K562 (cell line): ENCODE data around the gene IDH3G. TPM values are rescaled to one million over a fixed set of nuclear protein-coding genes. Genes with fewer than 3 reads are reported as not detected.
A peak's percentile ranks its signal among the peaks of the same experiment; 100 is the strongest.

Source experiments
- ARID2 ChIP-seq: fragments of 450-650 bp; IDR thresholded peaks from 2 replicates; pipeline ENCODE4 v1.6.1; 2017; ENCODE audit warnings: antibody characterized with exemption, mild to moderate bottlenecking
- EHMT2 ChIP-seq: fragments of 450-650 bp; IDR thresholded peaks from 2 replicates; pipeline ENCODE4 v1.6.1; 2018; ENCODE audit warnings: antibody characterized with exemption
- ESRRB ChIP-seq: fragments of 250-450 bp; sonication (Bioruptor Pico); IDR thresholded peaks from 2 replicates; pipeline ENCODE4 v1.5.0; 2020; ENCODE audit warnings: mild to moderate bottlenecking, moderate library complexity, borderline replicate concordance
- HSF4 ChIP-seq: fragments of 250-450 bp; sonication (Bioruptor Pico); IDR thresholded peaks from 2 replicates; pipeline ENCODE4 v2.1.2; 2022; ENCODE audit warnings: mild to moderate bottlenecking, moderate library complexity, borderline replicate concordance
- KLF6 ChIP-seq: fragments of 250-450 bp; sonication (Bioruptor Pico); IDR thresholded peaks from 2 replicates; pipeline ENCODE4 v1.4.0; 2020; ENCODE audit warnings: mild to moderate bottlenecking, moderate library complexity, borderline replicate concordance
- MAZ ChIP-seq, 2 experiments: fragments of 450-650 bp in 1 of 2; sonication (generic) in 1 of 2; formaldehyde crosslinking; IDR thresholded peaks in 1 of 2; conservative IDR thresholded peaks in 1 of 2; 2 replicates each; pipeline versions ENCODE4 v1.4.0 to v1.5.0; 2020; ENCODE audit warnings: mild to moderate bottlenecking in 1 of 2, missing genetic modification reagents in 1 of 2
- MBD2 ChIP-seq: sonication (generic); IDR thresholded peaks from 2 replicates; pipeline ENCODE4 v1.6.1; 2016; ENCODE audit warnings: low read depth, borderline replicate concordance
- MEF2D ChIP-seq: conservative IDR thresholded peaks from 2 replicates; pipeline ENCODE4 v1.6.1; 2016; ENCODE audit warnings: low read depth, missing genetic modification characterization, missing compliant biosample characterization
- RBM25 ChIP-seq: fragments of 200-400 bp; formaldehyde crosslinking; IDR thresholded peaks from 2 replicates; pipeline ENCODE4 v1.6.1; 2018; ENCODE audit warnings: low read length, low read depth, moderate library complexity; ENCODE audit not compliant: severe bottlenecking
- STAG1 ChIP-seq: sonication (generic); formaldehyde crosslinking; IDR thresholded peaks from 2 replicates; pipeline ENCODE4 v1.5.0; 2020; ENCODE audit warnings: missing genetic modification reagents, borderline replicate concordance
- STAT5B ChIP-seq: fragments of 250-450 bp; sonication (Bioruptor Pico); IDR thresholded peaks from 2 replicates; pipeline ENCODE4 v1.8.0; 2021; ENCODE audit warnings: mild to moderate bottlenecking, inconsistent platforms
- YBX1 ChIP-seq: fragments of 450-650 bp; IDR thresholded peaks from 2 replicates; pipeline ENCODE4 v1.7.1; 2016; ENCODE audit warnings: mild to moderate bottlenecking
- ZNF121 ChIP-seq: sonication (generic); formaldehyde crosslinking; conservative IDR thresholded peaks from 2 replicates; pipeline ENCODE4 v1.8.0; 2022; ENCODE audit warnings: missing genetic modification reagents
- ZNF224 ChIP-seq: sonication (generic); formaldehyde crosslinking; IDR thresholded peaks from 2 replicates; pipeline ENCODE4 v1.8.0; 2022; ENCODE audit warnings: mild to moderate bottlenecking, missing genetic modification reagents
- ZNF436 ChIP-seq: fragments of 250-450, 450-650 bp; sonication (Bioruptor Pico); formaldehyde crosslinking; IDR thresholded peaks from 2 replicates; pipeline ENCODE4 v1.7.0; 2020; ENCODE audit warnings: mild to moderate bottlenecking
- ZNF707 ChIP-seq: fragments of 250-450 bp; sonication (Bioruptor Pico); conservative IDR thresholded peaks from 2 replicates; pipeline ENCODE4 v1.8.0; 2022; ENCODE audit warnings: inconsistent platforms, mild to moderate bottlenecking, moderate library complexity
- ZNF766 ChIP-seq: fragments of 200-800 bp; sonication (Bioruptor generic); conservative IDR thresholded peaks from 2 replicates; pipeline ENCODE4 v1.6.1; 2016; ENCODE audit warnings: missing genetic modification characterization, missing compliant biosample characterization
- polyA plus RNA-seq, 8 experiments: library from polyadenylated mRNA; depleted of rRNA in 4 of 8; stranded (reverse) in 5 of 8; unstranded in 3 of 8; fragments of >200 nt; fragmentation: Nextera tagmentation in 2 of 8; fragmentation: Illumina TruSeq in 1 of 8; extraction: Ambion mirVana in 2 of 8; extraction: Trizol in 1 of 8; gene quantifications; 2 replicates each; pipeline versions ENCODE4 v1.2.1 to v1.2.3, GENCODE V29; 2011 to 2014; ENCODE audit warnings: inconsistent platforms in 1 of 8, missing spikeins in 1 of 8
- total RNA-seq, 7 experiments: library from RNA; depleted of rRNA in 6 of 7; stranded (reverse); fragments of >200 nt in 6 of 7; fragmentation: Illumina TruSeq in 2 of 7; extraction: Trizol in 2 of 7; gene quantifications; 2 replicates each; pipeline versions ENCODE4 v1.2.1 to v1.2.3, GENCODE V29; 2011 to 2021; ENCODE audit warnings: low replicate concordance in 1 of 7
- TF ChIP-seq, protein P1 (sequence below): sonication (generic); formaldehyde crosslinking; IDR thresholded peaks from 2 replicates; pipeline ENCODE4 v1.8.0; 2022; ENCODE audit warnings: missing genetic modification reagents, mild to moderate bottlenecking, borderline replicate concordance
- TF ChIP-seq, protein P2 (sequence below): sonication (generic); formaldehyde crosslinking; IDR thresholded peaks from 2 replicates; pipeline ENCODE4 v1.8.1; 2023; ENCODE audit warnings: mild to moderate bottlenecking, missing genetic modification reagents, moderate library complexity
- TF ChIP-seq, protein P3 (sequence below): sonication (generic); formaldehyde crosslinking; IDR thresholded peaks from 2 replicates; pipeline ENCODE4 v1.8.0; 2023; ENCODE audit warnings: mild to moderate bottlenecking, missing genetic modification reagents

The IDH3G gene
- total and polyA plus RNA-seq, 9 of the 15 experiments (the other 6 are each of a cell fraction or from before 2014, with no cell fraction given): 24.3 to 72.5 (median 37.9) TPM

DNA sequence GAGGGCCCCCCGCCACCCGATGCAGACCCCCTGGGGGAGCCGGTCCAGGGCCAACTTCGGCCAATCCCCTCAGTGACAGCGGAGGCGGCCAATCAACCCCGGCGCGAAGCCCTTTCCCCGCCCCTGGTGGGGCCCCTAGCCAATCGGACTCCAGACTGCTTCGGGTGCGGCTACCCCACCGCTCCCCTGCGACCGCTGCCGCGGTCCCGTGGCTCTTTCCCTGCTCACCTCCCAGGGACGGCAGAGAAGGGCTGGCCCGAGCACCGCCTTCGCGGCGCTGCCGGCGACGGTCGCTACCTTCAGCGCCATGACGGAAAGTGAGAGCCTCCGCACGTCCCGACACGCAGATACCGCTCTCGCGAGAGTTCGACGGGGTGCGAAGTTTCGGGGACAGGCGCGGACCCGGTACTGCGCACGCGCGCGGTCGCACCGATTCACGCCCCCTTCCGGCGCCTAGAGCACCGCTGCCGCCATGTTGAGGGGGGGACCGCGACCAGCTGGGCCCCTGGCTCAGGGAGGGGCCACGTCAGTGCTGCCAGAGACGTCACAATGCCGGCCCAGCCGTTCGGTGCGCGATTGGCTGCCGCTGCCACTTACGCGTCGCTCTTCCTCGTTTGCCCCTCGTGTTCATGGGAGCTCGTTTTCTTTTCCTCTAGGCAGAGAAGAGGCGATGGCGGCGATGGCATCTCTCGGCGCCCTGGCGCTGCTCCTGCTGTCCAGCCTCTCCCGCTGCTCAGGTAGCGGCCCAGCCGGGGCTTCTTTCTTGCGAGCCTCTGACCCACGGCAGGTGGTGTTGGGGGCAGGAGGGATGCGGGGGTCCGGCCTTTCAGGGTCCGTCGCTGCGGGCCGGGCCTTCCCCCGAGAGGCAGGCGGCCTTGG is at the start of gene IDH3G, which contains the start of gene SSR4 (continued):
- TF ChIP-seq ESRRB (CRISPR knock-in tag): no peak
- TF ChIP-seq, protein P1, sequence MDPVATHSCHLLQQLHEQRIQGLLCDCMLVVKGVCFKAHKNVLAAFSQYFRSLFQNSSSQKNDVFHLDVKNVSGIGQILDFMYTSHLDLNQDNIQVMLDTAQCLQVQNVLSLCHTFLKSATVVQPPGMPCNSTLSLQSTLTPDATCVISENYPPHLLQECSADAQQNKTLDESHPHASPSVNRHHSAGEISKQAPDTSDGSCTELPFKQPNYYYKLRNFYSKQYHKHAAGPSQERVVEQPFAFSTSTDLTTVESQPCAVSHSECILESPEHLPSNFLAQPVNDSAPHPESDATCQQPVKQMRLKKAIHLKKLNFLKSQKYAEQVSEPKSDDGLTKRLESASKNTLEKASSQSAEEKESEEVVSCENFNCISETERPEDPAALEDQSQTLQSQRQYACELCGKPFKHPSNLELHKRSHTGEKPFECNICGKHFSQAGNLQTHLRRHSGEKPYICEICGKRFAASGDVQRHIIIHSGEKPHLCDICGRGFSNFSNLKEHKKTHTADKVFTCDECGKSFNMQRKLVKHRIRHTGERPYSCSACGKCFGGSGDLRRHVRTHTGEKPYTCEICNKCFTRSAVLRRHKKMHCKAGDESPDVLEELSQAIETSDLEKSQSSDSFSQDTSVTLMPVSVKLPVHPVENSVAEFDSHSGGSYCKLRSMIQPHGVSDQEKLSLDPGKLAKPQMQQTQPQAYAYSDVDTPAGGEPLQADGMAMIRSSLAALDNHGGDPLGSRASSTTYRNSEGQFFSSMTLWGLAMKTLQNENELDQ (CRISPR knock-in tag): no peak
- TF ChIP-seq STAT5B (CRISPR knock-in tag): no peak
- TF ChIP-seq ARID2: no peak
- no peak for TF ChIP-seq STAG1 (CRISPR knock-in tag)
- TF ChIP-seq ZNF436 (CRISPR knock-in tag): no peak
- peak; percentile 80 to 94 for TF ChIP-seq MAZ (CRISPR knock-in tag; conservative IDR thresholded peaks at IDR 0.05 in 1 of 2, IDR thresholded peaks at IDR 0.05 in 1 of 2)
- no peak for TF ChIP-seq HSF4 (CRISPR knock-in tag)
- peak; percentile 94 for TF ChIP-seq RBM25
- no peak for TF ChIP-seq ZNF121 (CRISPR knock-in tag)
- no peak for TF ChIP-seq KLF6 (CRISPR knock-in tag)
- no peak for TF ChIP-seq EHMT2
- peak; percentile 37; the same call in 1 of the 2 replicates for TF ChIP-seq ZNF766 (CRISPR knock-in tag)
- TF ChIP-seq, protein P2, sequence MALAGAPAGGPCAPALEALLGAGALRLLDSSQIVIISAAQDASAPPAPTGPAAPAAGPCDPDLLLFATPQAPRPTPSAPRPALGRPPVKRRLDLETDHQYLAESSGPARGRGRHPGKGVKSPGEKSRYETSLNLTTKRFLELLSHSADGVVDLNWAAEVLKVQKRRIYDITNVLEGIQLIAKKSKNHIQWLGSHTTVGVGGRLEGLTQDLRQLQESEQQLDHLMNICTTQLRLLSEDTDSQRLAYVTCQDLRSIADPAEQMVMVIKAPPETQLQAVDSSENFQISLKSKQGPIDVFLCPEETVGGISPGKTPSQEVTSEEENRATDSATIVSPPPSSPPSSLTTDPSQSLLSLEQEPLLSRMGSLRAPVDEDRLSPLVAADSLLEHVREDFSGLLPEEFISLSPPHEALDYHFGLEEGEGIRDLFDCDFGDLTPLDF: no peak
- no peak for TF ChIP-seq MEF2D (tag)
- peak; percentile 55; the same call in 1 of the 2 replicates for TF ChIP-seq MBD2
- TF ChIP-seq, protein P3, sequence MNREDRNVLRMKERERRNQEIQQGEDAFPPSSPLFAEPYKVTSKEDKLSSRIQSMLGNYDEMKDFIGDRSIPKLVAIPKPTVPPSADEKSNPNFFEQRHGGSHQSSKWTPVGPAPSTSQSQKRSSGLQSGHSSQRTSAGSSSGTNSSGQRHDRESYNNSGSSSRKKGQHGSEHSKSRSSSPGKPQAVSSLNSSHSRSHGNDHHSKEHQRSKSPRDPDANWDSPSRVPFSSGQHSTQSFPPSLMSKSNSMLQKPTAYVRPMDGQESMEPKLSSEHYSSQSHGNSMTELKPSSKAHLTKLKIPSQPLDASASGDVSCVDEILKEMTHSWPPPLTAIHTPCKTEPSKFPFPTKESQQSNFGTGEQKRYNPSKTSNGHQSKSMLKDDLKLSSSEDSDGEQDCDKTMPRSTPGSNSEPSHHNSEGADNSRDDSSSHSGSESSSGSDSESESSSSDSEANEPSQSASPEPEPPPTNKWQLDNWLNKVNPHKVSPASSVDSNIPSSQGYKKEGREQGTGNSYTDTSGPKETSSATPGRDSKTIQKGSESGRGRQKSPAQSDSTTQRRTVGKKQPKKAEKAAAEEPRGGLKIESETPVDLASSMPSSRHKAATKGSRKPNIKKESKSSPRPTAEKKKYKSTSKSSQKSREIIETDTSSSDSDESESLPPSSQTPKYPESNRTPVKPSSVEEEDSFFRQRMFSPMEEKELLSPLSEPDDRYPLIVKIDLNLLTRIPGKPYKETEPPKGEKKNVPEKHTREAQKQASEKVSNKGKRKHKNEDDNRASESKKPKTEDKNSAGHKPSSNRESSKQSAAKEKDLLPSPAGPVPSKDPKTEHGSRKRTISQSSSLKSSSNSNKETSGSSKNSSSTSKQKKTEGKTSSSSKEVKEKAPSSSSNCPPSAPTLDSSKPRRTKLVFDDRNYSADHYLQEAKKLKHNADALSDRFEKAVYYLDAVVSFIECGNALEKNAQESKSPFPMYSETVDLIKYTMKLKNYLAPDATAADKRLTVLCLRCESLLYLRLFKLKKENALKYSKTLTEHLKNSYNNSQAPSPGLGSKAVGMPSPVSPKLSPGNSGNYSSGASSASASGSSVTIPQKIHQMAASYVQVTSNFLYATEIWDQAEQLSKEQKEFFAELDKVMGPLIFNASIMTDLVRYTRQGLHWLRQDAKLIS: no peak
- TF ChIP-seq ZNF224: no peak
- no peak for TF ChIP-seq ZNF707 (CRISPR knock-in tag)
- no peak for TF ChIP-seq YBX1
